Activated CD8-positive, alpha-beta memory T cell treated with anti-CD3 and anti-CD28 coated beads, Interleukin-2, amount 50 U/mL, for 24 hours (primary cell): Measurements from ENCODE around the gene FNBP1.
"Not testable (repeated sequence)": the region's sequence is repeated elsewhere in the genome, so short reads cannot be mapped to it uniquely, and the experiment has no call there.

Source experiments
- DNase-seq: peaks from one replicate; pipeline ENCODE4 v3.0.0-alpha.2; 2020; ENCODE audit errors: extremely low read depth

FNBP1 gene

GRCh38 chr9:129994882-129995281 is 48.1 kb downstream of the FNBP1 start:
- DNase-seq, result no peak

GRCh38 chr9:129991139-129991538 is 51.9 kb downstream of the FNBP1 start:
- not testable (repeated sequence) for DNase-seq

GRCh38 chr9:129990269-129991010 is 52.5 kb downstream of the FNBP1 start:
- no peak for DNase-seq

GRCh38 chr9:129989740-129990139 is 53.2 kb downstream of the FNBP1 start:
- DNase-seq, result no peak

- no peak for DNase-seq
These were observed 53.7 kb downstream of the FNBP1 start for GRCh38 chr9:129989362-129989708.

- DNase-seq, result no peak
These were observed 54.2 kb downstream of the FNBP1 start for GRCh38 chr9:129988607-129989361.

GRCh38 chr9:129987941-129988340 is 55.0 kb downstream of the FNBP1 start:
- DNase-seq, result no peak

- no peak for DNase-seq
These were observed 55.9 kb downstream of the FNBP1 start for GRCh38 chr9:129987047-129987446.

- DNase-seq, result not testable (repeated sequence)
These were observed 58.4 kb downstream of the FNBP1 start for GRCh38 chr9:129984589-129984988.

- no peak for DNase-seq
These were observed 59.1 kb downstream of the FNBP1 start for GRCh38 chr9:129983891-129984290.

- no peak for DNase-seq
These were observed 61.6 kb downstream of the FNBP1 start for GRCh38 chr9:129981180-129981907.

GRCh38 chr9:129980224-129980623 is 62.8 kb downstream of the FNBP1 start:
- DNase-seq, result not testable (repeated sequence)

- DNase-seq, result no peak
These were observed 63.8 kb downstream of the FNBP1 start for GRCh38 chr9:129979071-129979745.

GRCh38 chr9:129972816-129973215 is 70.2 kb downstream of the FNBP1 start:
- no peak for DNase-seq

- no peak for DNase-seq
These were observed 74.1 kb downstream of the FNBP1 start for GRCh38 chr9:129968690-129969485.

GRCh38 chr9:129964901-129965734 is 77.9 kb downstream of the FNBP1 start:
- no peak for DNase-seq

- DNase-seq, result peak; percentile 52
These were observed 79.9 kb downstream of the FNBP1 start for GRCh38 chr9:129962889-129963703.

- DNase-seq, result no peak
These were observed 80.5 kb downstream of the FNBP1 start for GRCh38 chr9:129962451-129962864.

GRCh38 chr9:129958796-129959195 is 84.2 kb downstream of the FNBP1 start:
- no peak for DNase-seq
